Left lobe of liver (tissue), 2 donors: ENCODE data around the gene PLEKHM3. TPM values are rescaled to one million over a fixed set of nuclear protein-coding genes. Genes with fewer than 3 reads are reported as not detected.
A peak's percentile ranks its signal among the peaks of the same experiment; 100 is the strongest.

Source experiments
- ATAC-seq: fragments of 200-7000 bp; cut with Tn5 transposase; one replicate; pipeline ENCODE4 v1.9.1; 2020; ENCODE audit warnings: mild to moderate bottlenecking, moderate library complexity
- DNase-seq: peaks from one replicate; pipeline ENCODE4 v3.0.0-alpha.2; 2020; ENCODE audit warnings: low spot score
- total RNA-seq: library from RNA; stranded (reverse); gene quantifications from one replicate; pipeline ENCODE4 v1.2.1, GENCODE V29; 2021
- donor health status: DM: no; HTN: no; CAD: no; lungs with moderate emphysema.
- donor health status: DM: no; HTN: yes; CAD: no.

PLEKHM3 gene
- total RNA-seq, 1 donor from 2014 or later = 8.5 TPM

GRCh38 chr2:207896525-207897285, 128.6 kb downstream of the PLEKHM3 start:
- ATAC-seq = no peak
- no peak for DNase-seq

DNA sequence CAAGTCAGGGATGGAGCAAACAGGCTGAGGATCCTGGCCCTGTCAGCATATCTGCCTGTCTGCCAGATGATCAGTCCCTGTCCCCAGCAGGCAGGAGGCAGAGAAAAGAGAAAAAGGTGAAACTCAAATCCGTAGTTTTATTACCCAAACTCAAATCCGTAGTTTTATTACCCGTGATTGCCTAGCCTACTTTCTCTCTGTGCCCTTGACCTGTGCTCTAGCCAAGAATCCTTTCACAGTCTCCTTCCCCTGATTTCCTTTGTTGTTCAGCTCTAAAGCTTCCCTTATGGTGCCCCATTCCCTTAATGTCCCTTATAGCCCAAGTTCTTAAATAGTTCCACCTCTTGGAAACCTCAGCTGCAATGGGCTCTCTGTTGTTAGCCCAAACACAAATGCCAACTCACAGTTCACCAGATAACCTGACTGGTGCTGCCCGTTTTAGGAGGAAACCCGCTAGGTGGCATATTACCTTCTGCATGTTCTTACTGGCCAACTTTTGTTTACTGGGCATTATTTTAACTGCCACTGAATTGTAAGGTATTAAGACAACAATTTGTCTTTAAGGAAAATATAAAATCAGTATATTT, 130.0 kb downstream of the PLEKHM3 start:
- ATAC-seq (peak; percentile 63), DNase-seq (peak; percentile 50)

GRCh38 chr2:207892716-207893402, 132.5 kb downstream of the PLEKHM3 start:
- ATAC-seq (no peak), DNase-seq (no peak)

DNA sequence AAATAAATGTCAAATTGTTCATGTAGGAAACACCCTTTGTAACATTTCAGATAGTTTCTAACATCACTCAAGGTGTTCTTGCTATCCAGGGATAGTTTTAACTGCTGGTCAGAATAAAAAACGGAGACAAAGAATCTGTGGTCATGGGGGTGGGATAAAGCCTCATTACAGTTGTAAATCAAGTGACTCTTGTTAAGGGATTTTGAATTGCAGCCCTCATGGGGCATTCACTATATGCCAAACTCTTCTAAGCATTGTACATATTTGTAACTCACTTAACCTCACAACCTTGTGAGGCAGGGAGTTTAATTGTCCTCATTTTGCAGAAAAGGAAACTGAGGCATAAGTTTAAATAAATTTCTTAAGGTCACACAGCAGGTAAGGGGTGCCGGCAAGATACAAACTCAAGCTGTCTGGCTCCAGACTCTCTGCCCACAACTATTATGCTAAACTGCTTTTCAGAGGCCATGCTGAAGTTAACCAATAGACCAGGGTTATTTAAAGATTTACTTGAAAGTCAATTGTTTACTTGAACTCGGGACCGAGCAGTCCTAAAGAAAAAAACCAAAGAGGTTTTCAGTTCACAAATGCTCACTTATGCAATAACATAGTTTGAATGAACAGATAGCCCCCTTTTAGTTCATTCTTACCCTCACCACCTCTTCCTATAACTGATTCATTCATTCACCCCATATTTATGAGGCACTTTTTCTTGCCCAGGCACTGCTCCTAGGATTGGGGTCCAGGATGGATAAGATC, 134.1 kb downstream of the PLEKHM3 start:
- DNase-seq (no peak), ATAC-seq (no peak)

- no peak for DNase-seq
- no peak for ATAC-seq
These were observed 137.8 kb downstream of the PLEKHM3 start for GRCh38 chr2:207887500-207887899.

- no peak for DNase-seq
These were observed 140.3 kb downstream of the PLEKHM3 start for GRCh38 chr2:207885010-207885409.

DNA sequence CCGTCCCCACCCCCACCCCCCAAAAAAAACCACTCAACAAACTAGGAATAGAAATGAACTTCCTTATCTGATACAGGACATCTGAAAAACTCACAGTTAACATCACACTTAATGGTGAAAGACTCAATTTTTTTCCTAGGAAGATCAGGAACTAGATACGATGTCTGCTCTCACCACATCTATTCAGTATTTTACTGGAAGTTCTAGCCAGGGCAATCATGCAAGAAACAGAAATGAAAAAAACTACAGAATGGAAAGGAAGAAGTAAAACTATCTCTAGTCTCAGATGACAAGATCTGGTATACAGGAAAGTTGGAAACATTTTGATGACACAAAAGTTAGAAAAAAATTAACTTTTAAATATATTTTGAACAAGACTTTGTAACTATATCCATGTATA, 141.2 kb downstream of the PLEKHM3 start:
- DNase-seq (no peak), ATAC-seq (no peak)

More at GRCh38 chr2:207885010-207885409, 140.3 kb downstream of the PLEKHM3 start:
- ATAC-seq = no peak

GRCh38 chr2:207883002-207883780, 142.1 kb downstream of the PLEKHM3 start:
- DNase-seq = no peak

GRCh38 chr2:207881902-207882301, 143.4 kb downstream of the PLEKHM3 start:
- no peak for ATAC-seq
- no peak for DNase-seq

More at GRCh38 chr2:207883002-207883780, 142.1 kb downstream of the PLEKHM3 start:
- ATAC-seq = no peak

GRCh38 chr2:207879536-207879935, 145.8 kb downstream of the PLEKHM3 start:
- DNase-seq (no peak), ATAC-seq (peak; percentile 89)

- ATAC-seq = peak; percentile 33
These were observed 148.3 kb downstream of the PLEKHM3 start for GRCh38 chr2:207876842-207877535.

GRCh38 chr2:207875473-207876212, 149.7 kb downstream of the PLEKHM3 start:
- no peak for ATAC-seq
- DNase-seq = no peak

More at GRCh38 chr2:207876842-207877535, 148.3 kb downstream of the PLEKHM3 start:
- DNase-seq = no peak

- DNase-seq (no peak), ATAC-seq (no peak)
These were observed 151.5 kb downstream of the PLEKHM3 start for GRCh38 chr2:207873794-207874193.

- no peak for DNase-seq
- ATAC-seq = no peak
These were observed 153.4 kb downstream of the PLEKHM3 start for GRCh38 chr2:207871911-207872310.

GRCh38 chr2:207871506-207871905, 153.8 kb downstream of the PLEKHM3 start:
- ATAC-seq (no peak), DNase-seq (no peak)

GRCh38 chr2:207870814-207871213, 154.5 kb downstream of the PLEKHM3 start:
- ATAC-seq (no peak), DNase-seq (no peak)

DNA sequence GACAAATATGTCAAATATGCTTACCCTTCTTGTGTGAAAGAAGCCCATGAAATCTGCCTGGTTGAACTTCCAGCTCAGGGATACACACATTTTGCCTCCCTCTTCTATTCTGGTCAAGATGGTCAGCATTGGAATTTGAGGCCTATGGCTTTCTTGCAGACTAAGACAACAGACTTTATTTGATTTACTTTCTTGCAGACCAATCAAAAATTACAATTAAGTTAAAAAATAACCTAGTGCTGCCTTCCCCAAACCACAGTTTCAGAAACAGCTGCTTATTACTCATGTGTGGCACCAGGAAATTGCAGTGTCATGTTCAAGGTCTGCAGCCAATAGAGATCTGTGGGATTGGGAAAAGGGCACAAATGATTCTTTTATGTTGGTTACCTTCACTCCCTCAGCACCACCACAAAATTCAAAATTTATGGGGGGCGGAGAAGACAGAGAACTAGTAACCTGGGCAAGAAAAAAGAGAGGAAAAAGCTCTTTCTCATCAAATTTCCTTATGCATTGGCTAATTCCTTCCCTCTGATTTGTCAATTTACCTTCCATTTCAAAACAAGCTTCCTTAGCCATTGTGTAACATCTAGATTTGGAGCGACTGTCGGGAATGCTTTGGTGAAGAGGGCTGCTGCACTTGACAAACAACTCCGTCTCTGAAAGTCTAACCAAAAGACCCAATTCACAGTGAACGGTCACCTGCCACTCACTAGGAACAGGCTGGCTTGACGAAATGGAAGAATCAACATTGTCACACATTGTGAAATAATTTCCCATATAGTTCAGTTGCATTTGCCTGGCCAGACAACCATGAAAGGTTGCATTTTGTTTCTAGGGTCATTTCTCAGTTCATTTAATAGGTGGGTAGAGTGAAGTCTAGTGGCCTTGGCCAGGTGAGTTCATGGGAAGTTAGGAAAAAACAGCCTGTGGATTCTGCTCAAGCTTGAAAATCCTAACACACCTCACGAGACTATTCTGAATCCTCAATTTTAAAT, 155.2 kb downstream of the PLEKHM3 start:
- DNase-seq (peak; percentile 59), ATAC-seq (peak; percentile 74)
